Measurements from ENCODE around the gene KLHL29.

Gene KLHL29

GRCh38 chr2:23632831-23633395 lies 247.9 kb downstream of the KLHL29 start:
- DNase-seq (ENCODE audit: low spot score): no peak

- no peak for DNase-seq (ENCODE audit: low spot score)
Observed at GRCh38 chr2:23633966-23634365, 249.0 kb downstream of the KLHL29 start.

GRCh38 chr2:23635442-23636340 lies 250.7 kb downstream of the KLHL29 start:
- DNase-seq (ENCODE audit: low spot score): no peak

- DNase-seq (ENCODE audit: low spot score): no peak
Observed at GRCh38 chr2:23636426-23636825, 251.4 kb downstream of the KLHL29 start.

GRCh38 chr2:23637011-23637778 lies 252.2 kb downstream of the KLHL29 start:
- no peak for DNase-seq (ENCODE audit: low spot score)

GRCh38 chr2:23639406-23639982 lies 254.5 kb downstream of the KLHL29 start:
- DNase-seq (ENCODE audit: low spot score): no peak

- DNase-seq (ENCODE audit: low spot score): no peak
Observed at GRCh38 chr2:23640711-23641110, 255.7 kb downstream of the KLHL29 start.

- no peak for DNase-seq (ENCODE audit: low spot score)
Observed at GRCh38 chr2:23642516-23642915, 257.5 kb downstream of the KLHL29 start.

GRCh38 chr2:23645230-23645808 lies 260.3 kb downstream of the KLHL29 start:
- DNase-seq (ENCODE audit: low spot score): no peak

GRCh38 chr2:23647563-23647962 lies 262.6 kb downstream of the KLHL29 start:
- DNase-seq (ENCODE audit: low spot score): no peak

GRCh38 chr2:23649303-23649702 lies 264.3 kb downstream of the KLHL29 start:
- DNase-seq (ENCODE audit: low spot score): no peak

GRCh38 chr2:23649819-23650218 lies 264.8 kb downstream of the KLHL29 start:
- DNase-seq (ENCODE audit: low spot score): no peak

- no peak for DNase-seq (ENCODE audit: low spot score)
Observed at GRCh38 chr2:23651187-23652080, 266.5 kb downstream of the KLHL29 start.

GRCh38 chr2:23653326-23653725 lies 268.3 kb downstream of the KLHL29 start:
- no peak for DNase-seq (ENCODE audit: low spot score)

GRCh38 chr2:23654756-23655155 lies 269.8 kb downstream of the KLHL29 start:
- DNase-seq (ENCODE audit: low spot score): no peak

- DNase-seq (ENCODE audit: low spot score): no peak
Observed at GRCh38 chr2:23655934-23656596, 271.1 kb downstream of the KLHL29 start.

- no peak for DNase-seq (ENCODE audit: low spot score)
Observed at GRCh38 chr2:23656597-23656973, 271.6 kb downstream of the KLHL29 start.

GRCh38 chr2:23657371-23657770 lies 272.4 kb downstream of the KLHL29 start:
- DNase-seq (ENCODE audit: low spot score): no peak

- DNase-seq (ENCODE audit: low spot score): no peak
Observed at GRCh38 chr2:23657934-23658333, 273.0 kb downstream of the KLHL29 start.

GRCh38 chr2:23658466-23658942 lies 273.5 kb downstream of the KLHL29 start:
- no peak for DNase-seq (ENCODE audit: low spot score)
